Measurements from ENCODE around the gene CCDC90B.
A peak's percentile ranks its signal among the peaks of the same experiment; 100 is the strongest.

CCDC90B gene

DNA sequence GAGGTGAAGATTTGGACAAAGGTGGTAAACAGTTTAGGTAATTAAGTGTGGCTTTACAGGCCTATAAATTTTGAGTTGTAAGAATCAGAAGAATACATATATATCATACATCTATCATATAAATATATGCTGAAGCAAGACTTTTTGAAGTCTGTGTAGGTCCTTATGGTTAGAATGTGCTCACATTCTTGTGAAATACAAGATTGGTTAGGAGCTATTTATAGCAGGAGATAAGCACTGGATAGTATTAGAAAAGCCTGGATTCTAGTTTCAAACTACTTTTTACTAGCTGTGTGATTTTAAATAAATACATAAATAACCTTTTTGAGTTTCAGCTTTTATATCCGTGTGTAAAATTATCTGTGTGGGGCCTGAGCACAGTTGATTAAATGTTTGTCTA is 50.3 kb downstream of the CCDC90B start:
- DNase-seq (ENCODE audit: low spot score) = no peak

- no peak for DNase-seq (ENCODE audit: low spot score)
These were observed 62.7 kb downstream of the CCDC90B start for GRCh38 chr11:83223457-83223856.

DNA sequence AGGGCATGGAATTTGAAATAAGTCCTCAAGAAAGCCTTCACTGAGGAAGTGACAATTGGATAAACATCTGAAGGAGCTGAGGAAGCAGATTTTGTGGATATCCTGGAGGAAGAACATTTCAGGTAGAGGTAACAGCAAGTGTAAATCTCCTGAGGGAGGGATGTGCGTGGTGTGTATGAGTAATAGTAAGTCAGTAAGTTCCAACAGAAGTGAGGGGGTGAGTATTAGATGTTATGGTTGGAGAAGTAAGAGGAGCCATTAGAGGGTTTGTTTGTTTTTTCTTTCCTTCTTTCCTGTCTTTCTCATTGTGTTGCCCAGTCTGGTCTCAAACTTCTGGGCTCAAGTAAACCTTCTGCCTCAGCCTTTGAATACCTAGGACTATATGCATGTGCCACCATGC is 63.7 kb downstream of the CCDC90B start:
- DNase-seq (ENCODE audit: low spot score) = no peak

- DNase-seq (ENCODE audit: low spot score) = no peak
These were observed 64.5 kb downstream of the CCDC90B start for GRCh38 chr11:83221694-83222093.

DNA sequence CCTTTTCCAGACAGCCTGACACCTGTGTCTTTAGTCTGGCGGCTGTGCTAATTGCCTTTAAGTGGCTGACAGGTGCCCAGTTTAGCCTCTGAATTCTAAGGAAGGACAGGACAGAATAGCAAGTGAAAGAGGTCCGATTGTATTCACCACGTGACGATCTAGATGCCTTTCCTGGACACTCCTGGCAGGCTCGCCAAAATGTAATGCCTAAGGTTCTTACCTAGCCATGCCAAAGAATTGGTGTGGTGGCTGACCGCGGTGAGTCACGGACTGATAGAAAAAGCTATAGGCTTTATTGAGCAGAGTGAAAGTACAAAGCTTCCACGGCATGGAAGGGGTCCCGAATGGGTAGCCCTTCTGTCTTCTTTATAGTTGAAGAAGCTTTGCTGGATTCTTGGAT is 65.9 kb downstream of the CCDC90B start:
- peak; percentile 76 for DNase-seq (ENCODE audit: low spot score)

DNA sequence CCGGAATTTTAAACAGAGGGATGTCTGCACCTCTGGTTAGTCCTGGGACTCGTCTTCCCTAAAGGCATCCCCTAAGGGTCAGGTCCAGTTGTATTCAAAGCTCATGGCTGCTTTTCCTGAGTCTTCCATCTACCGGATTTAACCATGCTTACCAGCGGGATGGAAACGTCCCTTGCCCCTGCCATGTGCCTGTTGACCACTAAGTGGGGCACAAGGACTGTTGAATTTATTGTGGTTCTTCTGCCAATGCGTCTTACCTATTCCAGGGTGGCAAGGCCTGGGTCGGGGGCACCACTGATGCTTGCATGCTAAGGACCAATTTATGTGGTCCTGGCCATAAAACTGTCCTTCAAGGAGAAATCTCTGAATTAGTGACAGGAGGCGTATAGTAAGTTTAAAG is 67.1 kb downstream of the CCDC90B start:
- DNase-seq (ENCODE audit: low spot score) = no peak
